HEK293 (cell line): ENCODE measurements around the gene ZP4.

Source experiments
- RBAK ChIP-seq: fragments of 450-650 bp; formaldehyde crosslinking; IDR thresholded peaks from 2 replicates; pipeline ENCODE4 v1.5.1; 2016; ENCODE audit warnings: missing biosample characterization, missing genetic modification characterization
- TCF7L2 ChIP-seq: IDR thresholded peaks from 2 replicates; pipeline ENCODE4 v1.6.1; 2011; ENCODE audit warnings: low read depth, mild to moderate bottlenecking, inconsistent platforms, low read length, moderate library complexity, borderline replicate concordance
- YY1 ChIP-seq: fragments of 450-650 bp; formaldehyde crosslinking; IDR thresholded peaks from 2 replicates; pipeline ENCODE4 v1.5.1; 2018; ENCODE audit warnings: missing biosample characterization, missing genetic modification characterization
- ZBTB21 ChIP-seq: fragments of 450-650 bp; formaldehyde crosslinking; IDR thresholded peaks from 2 replicates; pipeline ENCODE4 v1.5.1; 2017; ENCODE audit warnings: missing biosample characterization, missing genetic modification characterization
- ZBTB26 ChIP-seq: fragments of 450-650 bp; formaldehyde crosslinking; optimal IDR thresholded peaks from 2 replicates; pipeline ENCODE3; 2016; ENCODE audit warnings: missing biosample characterization, mild to moderate bottlenecking, missing genetic modification characterization
- TF ChIP-seq, protein P1 (sequence below): fragments of 450-650 bp; formaldehyde crosslinking; IDR thresholded peaks from 2 replicates; pipeline ENCODE4 v1.5.1; 2016; ENCODE audit warnings: missing biosample characterization, missing genetic modification characterization
- TF ChIP-seq, protein P2 (sequence below): fragments of 450-650 bp; formaldehyde crosslinking; IDR thresholded peaks from 2 replicates; pipeline ENCODE4 v1.5.1; 2016; ENCODE audit warnings: missing biosample characterization, missing genetic modification characterization

GRCh38 chr1:237838320-237838719 lies 52.4 kb downstream of the ZP4 start:
- TF ChIP-seq RBAK (tag by site-specific recombination): no peak
- TF ChIP-seq YY1 (tag by site-specific recombination): no peak
- TF ChIP-seq, protein P1, sequence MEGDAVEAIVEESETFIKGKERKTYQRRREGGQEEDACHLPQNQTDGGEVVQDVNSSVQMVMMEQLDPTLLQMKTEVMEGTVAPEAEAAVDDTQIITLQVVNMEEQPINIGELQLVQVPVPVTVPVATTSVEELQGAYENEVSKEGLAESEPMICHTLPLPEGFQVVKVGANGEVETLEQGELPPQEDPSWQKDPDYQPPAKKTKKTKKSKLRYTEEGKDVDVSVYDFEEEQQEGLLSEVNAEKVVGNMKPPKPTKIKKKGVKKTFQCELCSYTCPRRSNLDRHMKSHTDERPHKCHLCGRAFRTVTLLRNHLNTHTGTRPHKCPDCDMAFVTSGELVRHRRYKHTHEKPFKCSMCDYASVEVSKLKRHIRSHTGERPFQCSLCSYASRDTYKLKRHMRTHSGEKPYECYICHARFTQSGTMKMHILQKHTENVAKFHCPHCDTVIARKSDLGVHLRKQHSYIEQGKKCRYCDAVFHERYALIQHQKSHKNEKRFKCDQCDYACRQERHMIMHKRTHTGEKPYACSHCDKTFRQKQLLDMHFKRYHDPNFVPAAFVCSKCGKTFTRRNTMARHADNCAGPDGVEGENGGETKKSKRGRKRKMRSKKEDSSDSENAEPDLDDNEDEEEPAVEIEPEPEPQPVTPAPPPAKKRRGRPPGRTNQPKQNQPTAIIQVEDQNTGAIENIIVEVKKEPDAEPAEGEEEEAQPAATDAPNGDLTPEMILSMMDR: no peak
- TF ChIP-seq ZBTB21 (tag by site-specific recombination): no peak
- TF ChIP-seq, protein P2, sequence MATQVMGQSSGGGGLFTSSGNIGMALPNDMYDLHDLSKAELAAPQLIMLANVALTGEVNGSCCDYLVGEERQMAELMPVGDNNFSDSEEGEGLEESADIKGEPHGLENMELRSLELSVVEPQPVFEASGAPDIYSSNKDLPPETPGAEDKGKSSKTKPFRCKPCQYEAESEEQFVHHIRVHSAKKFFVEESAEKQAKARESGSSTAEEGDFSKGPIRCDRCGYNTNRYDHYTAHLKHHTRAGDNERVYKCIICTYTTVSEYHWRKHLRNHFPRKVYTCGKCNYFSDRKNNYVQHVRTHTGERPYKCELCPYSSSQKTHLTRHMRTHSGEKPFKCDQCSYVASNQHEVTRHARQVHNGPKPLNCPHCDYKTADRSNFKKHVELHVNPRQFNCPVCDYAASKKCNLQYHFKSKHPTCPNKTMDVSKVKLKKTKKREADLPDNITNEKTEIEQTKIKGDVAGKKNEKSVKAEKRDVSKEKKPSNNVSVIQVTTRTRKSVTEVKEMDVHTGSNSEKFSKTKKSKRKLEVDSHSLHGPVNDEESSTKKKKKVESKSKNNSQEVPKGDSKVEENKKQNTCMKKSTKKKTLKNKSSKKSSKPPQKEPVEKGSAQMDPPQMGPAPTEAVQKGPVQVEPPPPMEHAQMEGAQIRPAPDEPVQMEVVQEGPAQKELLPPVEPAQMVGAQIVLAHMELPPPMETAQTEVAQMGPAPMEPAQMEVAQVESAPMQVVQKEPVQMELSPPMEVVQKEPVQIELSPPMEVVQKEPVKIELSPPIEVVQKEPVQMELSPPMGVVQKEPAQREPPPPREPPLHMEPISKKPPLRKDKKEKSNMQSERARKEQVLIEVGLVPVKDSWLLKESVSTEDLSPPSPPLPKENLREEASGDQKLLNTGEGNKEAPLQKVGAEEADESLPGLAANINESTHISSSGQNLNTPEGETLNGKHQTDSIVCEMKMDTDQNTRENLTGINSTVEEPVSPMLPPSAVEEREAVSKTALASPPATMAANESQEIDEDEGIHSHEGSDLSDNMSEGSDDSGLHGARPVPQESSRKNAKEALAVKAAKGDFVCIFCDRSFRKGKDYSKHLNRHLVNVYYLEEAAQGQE (tag by site-specific recombination): no peak
- no peak for TF ChIP-seq TCF7L2
- no peak for TF ChIP-seq ZBTB26
